K562 (cell line): ENCODE results near the gene PRKACB. TPM values are rescaled to one million over a fixed set of nuclear protein-coding genes. Genes with fewer than 3 reads are reported as not detected.
A peak's percentile ranks its signal among the peaks of the same experiment; 100 is the strongest.

ENCODE experiments used
- BRF2 ChIP-seq: IDR thresholded peaks from 3 replicates; pipeline ENCODE4 v1.6.1; 2011; ENCODE audit warnings: borderline replicate concordance, mild to moderate bottlenecking; ENCODE audit not compliant: insufficient read length, insufficient read depth
- DLX4 ChIP-seq: fragments of 250-450 bp; sonication (Bioruptor Pico); IDR thresholded peaks from 2 replicates; pipeline ENCODE4 v1.6.1; 2021; ENCODE audit warnings: mild to moderate bottlenecking
- FUS ChIP-seq: fragments of 200-400 bp; formaldehyde crosslinking; optimal IDR thresholded peaks from 2 replicates; pipeline ENCODE3; 2017; ENCODE audit warnings: low read depth, low read length
- GTF2A2 ChIP-seq: IDR thresholded peaks from 2 replicates; pipeline ENCODE4 v1.6.1; 2016; ENCODE audit warnings: mild to moderate bottlenecking, missing genetic modification characterization, missing compliant biosample characterization
- HDAC1 ChIP-seq, 2 experiments: fragments of 450-650 bp; IDR thresholded peaks; 2 replicates each; pipeline ENCODE4 v1.6.1; 2016 to 2017; ENCODE audit warnings: inconsistent platforms in 1 of 2, mild to moderate bottlenecking in 1 of 2, moderate library complexity in 1 of 2
- NELFE ChIP-seq: IDR thresholded peaks from 2 replicates; pipeline ENCODE4 v1.6.1; 2011; ENCODE audit warnings: mild to moderate bottlenecking; ENCODE audit not compliant: insufficient read depth, insufficient read length
- NEUROD1 ChIP-seq: fragments of 150-350 bp; IDR thresholded peaks from 2 replicates; pipeline ENCODE4 v1.6.1; 2014; ENCODE audit warnings: borderline replicate concordance, low read length, low read depth; ENCODE audit not compliant: partially characterized antibody
- NFE2 ChIP-seq: IDR thresholded peaks from 2 replicates; pipeline ENCODE4 v1.6.1; 2014; ENCODE audit warnings: antibody characterized with exemption, low read depth
- NR1H2 ChIP-seq: sonication (generic); formaldehyde crosslinking; IDR thresholded peaks from 2 replicates; pipeline ENCODE4 v1.4.0; 2020; ENCODE audit warnings: mild to moderate bottlenecking, missing genetic modification reagents
- PKNOX1 ChIP-seq: fragments of 450-650 bp; IDR thresholded peaks from 2 replicates; pipeline ENCODE4 v1.6.1; 2016
- PPARD ChIP-seq: fragments of 250-450 bp; sonication (Bioruptor Pico); IDR thresholded peaks from 2 replicates; pipeline ENCODE4 v1.8.0; 2022; ENCODE audit warnings: inconsistent platforms, mild to moderate bottlenecking, moderate library complexity
- SIN3A ChIP-seq, 2 experiments: fragments of 150-350 bp in 1 of 2; IDR thresholded peaks; 2 replicates each; pipeline ENCODE4 v1.6.1; 2011 to 2016; ENCODE audit warnings: borderline replicate concordance in 2 of 2, low read depth in 2 of 2, low read length in 2 of 2, mild to moderate bottlenecking in 2 of 2, moderate library complexity in 2 of 2; ENCODE audit not compliant: control insufficient read depth in 1 of 2
- SIN3B ChIP-seq: fragments of 450-650 bp; IDR thresholded peaks from 2 replicates; pipeline ENCODE4 v1.6.1; 2017; ENCODE audit warnings: low read depth, mild to moderate bottlenecking, moderate library complexity
- SPI1 ChIP-seq: IDR thresholded peaks from 2 replicates; pipeline ENCODE4 v1.6.1; 2011; ENCODE audit warnings: low read depth, low read length, control low read depth, borderline replicate concordance
- SRSF1 ChIP-seq: fragments of 200-400 bp; formaldehyde crosslinking; IDR thresholded peaks from 2 replicates; pipeline ENCODE4 v1.6.1; 2017; ENCODE audit warnings: mild to moderate bottlenecking, low read depth, low read length, moderate library complexity
- TCF3 ChIP-seq: sonication (generic); formaldehyde crosslinking; IDR thresholded peaks from 2 replicates; pipeline ENCODE4 v1.4.0; 2020; ENCODE audit warnings: mild to moderate bottlenecking, missing genetic modification reagents
- TFAM ChIP-seq: fragments of 250-450 bp; sonication (Bioruptor Pico); conservative IDR thresholded peaks from 2 replicates; pipeline ENCODE4 v1.5.0; 2021; ENCODE audit warnings: mild to moderate bottlenecking, moderate library complexity
- UBTF ChIP-seq, 2 experiments: IDR thresholded peaks; 2 replicates each; pipeline ENCODE4 v1.6.1; 2012; ENCODE audit warnings: improper control_type of control experiment in 2 of 2, low read depth in 2 of 2, low read length in 2 of 2, borderline replicate concordance in 1 of 2
- ZBTB2 ChIP-seq: fragments of 450-650 bp; IDR thresholded peaks from 2 replicates; pipeline ENCODE4 v1.6.1; 2016; ENCODE audit warnings: antibody characterized with exemption
- ZBTB7A ChIP-seq: IDR thresholded peaks from 2 replicates; pipeline ENCODE4 v1.6.1; 2011; ENCODE audit warnings: low read depth, mild to moderate bottlenecking, low read length, moderate library complexity, borderline replicate concordance; ENCODE audit not compliant: control insufficient read depth
- ZNF143 ChIP-seq: sonication (generic); formaldehyde crosslinking; IDR thresholded peaks from 2 replicates; pipeline ENCODE4 v1.9.0; 2022; ENCODE audit warnings: mild to moderate bottlenecking, missing genetic modification reagents
- polyA plus RNA-seq, 8 experiments: library from polyadenylated mRNA; depleted of rRNA in 4 of 8; stranded (reverse) in 5 of 8; unstranded in 3 of 8; fragments of >200 nt; fragmentation: Nextera tagmentation in 2 of 8; fragmentation: Illumina TruSeq in 1 of 8; extraction: Ambion mirVana in 2 of 8; extraction: Trizol in 1 of 8; gene quantifications; 2 replicates each; pipeline versions ENCODE4 v1.2.1 to v1.2.3, GENCODE V29; 2011 to 2014; ENCODE audit warnings: inconsistent platforms in 1 of 8, missing spikeins in 1 of 8
- total RNA-seq, 7 experiments: library from RNA; depleted of rRNA in 6 of 7; stranded (reverse); fragments of >200 nt in 6 of 7; fragmentation: Illumina TruSeq in 2 of 7; extraction: Trizol in 2 of 7; gene quantifications; 2 replicates each; pipeline versions ENCODE4 v1.2.1 to v1.2.3, GENCODE V29; 2011 to 2021; ENCODE audit warnings: low replicate concordance in 1 of 7

The PRKACB gene
- total and polyA plus RNA-seq, 9 of the 15 experiments (the other 6 are each of a cell fraction or from before 2014, with no cell fraction given) = 1.1 to 5.2 (median 2.8) TPM

GRCh38 chr1:84103197-84103992 is 40.7 kb upstream of the PRKACB start (continued):
- TF ChIP-seq NEUROD1 (peak; percentile 79), FUS (no peak), DLX4 (CRISPR knock-in tag) (no peak), GTF2A2 (tag) (0 out of 2 replicates have a peak, but pooled peaks have one; percentile 33), PPARD (CRISPR knock-in tag) (no peak), SIN3B (no peak), TCF3 (CRISPR knock-in tag) (peak; percentile 61), BRF2 (no peak), ZNF143 (CRISPR knock-in tag) (no peak), NFE2 (peak; percentile 99), PKNOX1 (peak; percentile 69), SPI1 (no peak), SIN3A (IDR thresholded peaks at IDR 0.05; ENCODE audit: borderline replicate concordance in 2 of 2, control insufficient read depth in 1 of 2, low read depth in 2 of 2, low read length in 2 of 2) (no peak), UBTF (IDR thresholded peaks at IDR 0.05; ENCODE audit: borderline replicate concordance in 1 of 2, low read depth in 2 of 2, low read length in 2 of 2) (peak in 1 of 2 experiments; percentile 37; a peak in 1 of 4 replicates), NELFE (no peak), ZBTB2 (no peak), HDAC1 (IDR thresholded peaks at IDR 0.05) (peak in 1 of 2 experiments; percentile 81; a peak in 2 of 4 replicates), SRSF1 (no peak), NR1H2 (CRISPR knock-in tag) (no peak), ZBTB7A (no peak; the same call in 1 of the 2 replicates), TFAM (CRISPR knock-in tag) (no peak)
